Pancreas (tissue), 10 donors: ENCODE measurements around the gene ELL. TPM values are rescaled to one million over a fixed set of nuclear protein-coding genes. Genes with fewer than 3 reads are reported as not detected.

Experiments
- ATAC-seq, 4 donors: fragments of 200-7000 bp; cut with Tn5 transposase; one replicate each; pipeline versions ENCODE4 v1.8.0 to v1.9.1; 2020; ENCODE audit warnings: mild to moderate bottlenecking in 4 of 4, moderate library complexity in 4 of 4
- DNase-seq, 6 donors: peaks; one replicate each; pipeline ENCODE4 v3.0.0-alpha.2; 2020
- FAIRE-seq: peaks from 2 replicates; lab custom pipeline; 2012; peaks lifted over from hg19 to GRCh38; lab: Jason Lieb, UNC
- H3K27ac ChIP-seq, 4 donors: fragments of 200-600 bp; sonication (generic); 1 replicate in 3 of 4; 2 replicates in 1 of 4; pipeline versions ENCODE4 v1.5.0 to v1.8.0; 2020
- H3K27me3 ChIP-seq, 4 donors: fragments of 200-600 bp; one replicate each; pipeline ENCODE4 v1.8.0; 2021
- H3K36me3 ChIP-seq, 3 donors: fragments of 200-600 bp; sonication (generic) in 1 of 3; one replicate each; pipeline versions ENCODE4 v1.5.0 to v1.8.0; 2020 to 2021
- H3K4me1 ChIP-seq, 3 donors: fragments of 200-600 bp; one replicate each; pipeline ENCODE4 v1.8.0; 2021
- H3K4me3 ChIP-seq, 4 donors: fragments of 200-600 bp; sonication (generic) in 2 of 4; one replicate each; pipeline versions ENCODE4 v1.5.0 to v1.8.0; 2020 to 2021
- H3K9me3 ChIP-seq, 4 donors: fragments of 200-600 bp; one replicate each; pipeline ENCODE4 v1.8.0; 2021
- WGBS, 2 donors: extraction: QIAGEN DNeasy Blood & Tissue Kit; methylation state at CpG; one replicate each; pipeline ENCODE4 v1.1.7; 2013; 5-methylcytosine and 5-hydroxymethylcytosine counted together
- intact Hi-C, 3 donors: fragments of 100-400 bp; cut with DNase I; formaldehyde crosslinking; loops; one replicate each; pipeline versions ENCODE4 v1.11.1 to v1.14.2; 2022
- polyA plus RNA-seq, 2 donors: library from polyadenylated mRNA; stranded (reverse); fragments of 200-250 nt; gene quantifications; one replicate each; pipeline ENCODE4 v1.2.3, GENCODE V29; 2013
- total RNA-seq, 6 donors: library from RNA; stranded (reverse); fragmentation: NEBNext Ultra II Directional in 4 of 6; extraction: Animal tissue kit (Norgen Biotek cat#: 25700) in 4 of 6; gene quantifications; one replicate each; pipeline versions ENCODE4 v1.2.1 to v1.2.4, GENCODE V29; 2021 to 2023
- TF ChIP-seq, protein P1 (sequence below), 4 donors: fragments of 200-600 bp; sonication (generic) in 3 of 4; IDR thresholded peaks; one replicate each; pipeline versions ENCODE4 v1.5.0 to v1.8.0; 2021; ENCODE audit warnings: antibody characterized with exemption in 4 of 4
- donor health status: healthy with polysubstance abuse.
- donor health status: DM: no; HTN: no; CAD: no; lungs with moderate emphysema.
- donor health status: DM: no; HTN: no; CAD: no.
- donor health status: control.
- donor health status: control.
- donor health status: Bipolar disorder and iron deficiency.
- donor health status: DM: yes; HTN: yes; CAD: no.
- donor health status: DM: no; HTN: no; CAD: no.
- donor health status: DM: no; HTN: no; CAD: no.
- donor health status: DM: yes; HTN: yes; CAD: no.

The ELL gene
- total and polyA plus RNA-seq, 8 donors = 5.8 to 13.4 (median 9.8) TPM

DNA sequence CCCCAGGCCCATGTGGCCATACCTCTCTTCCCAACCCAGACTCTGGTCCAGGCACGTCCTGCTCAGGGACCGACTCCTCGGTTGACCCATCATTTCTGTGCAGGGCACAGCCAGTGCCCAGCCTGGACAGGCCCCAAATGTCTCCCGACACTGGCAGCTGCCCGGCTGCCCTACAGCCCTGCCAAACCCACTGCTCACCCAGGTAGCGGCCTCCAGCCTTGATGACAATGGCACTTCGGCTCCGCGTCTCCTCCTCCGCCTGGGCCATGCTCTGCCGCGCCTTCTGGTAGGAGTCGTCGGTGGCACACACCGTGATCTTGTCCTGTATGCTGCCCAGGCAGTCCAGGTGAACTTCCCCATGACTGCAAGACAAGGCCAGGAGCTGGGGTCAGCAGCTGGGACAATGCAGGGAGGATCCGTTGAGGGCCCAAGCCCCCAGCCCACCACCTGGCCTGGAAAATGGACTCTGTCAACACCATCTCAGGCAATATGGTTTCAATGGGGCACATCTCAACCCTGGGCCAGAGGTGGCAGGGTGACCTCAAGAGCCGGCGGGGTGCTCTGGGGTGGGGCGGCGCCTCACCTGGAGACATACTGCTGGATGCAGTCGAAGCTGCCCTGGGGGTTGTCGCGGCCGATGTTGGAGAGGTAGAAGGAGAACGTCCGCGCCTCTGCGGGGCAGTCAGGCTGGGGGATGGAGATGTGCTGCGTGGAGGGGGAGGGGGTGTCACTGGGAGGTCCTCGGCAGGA is 56.5 kb downstream of the ELL start:
- Histone ChIP-seq H3K27ac (peak overlapping the region; percentile 51 to 78 (median 76)), H3K27me3 (no peaks in the 10 kb centered on the region), H3K36me3 (peaks cover 0 to 13% (median 7%) of the 10 kb centered on the region in 3 donors), H3K4me3 (no peak overlapping the region), H3K9me3 (no peaks in the 10 kb centered on the region), H3K4me1 (peaks cover 15 to 19% (median 17%) of the 10 kb centered on the region in 3 donors)
- peak in 2 of 6 donors; percentile 42 to 77 for DNase-seq
- ATAC-seq = no peak
- no peak for FAIRE-seq
- intact Hi-C loops = loop anchor here in 1 of 3 donors (10.0 kb wide), 1 partner anchor 109 kb away; the partner anchor contains the start of gene UBA52
- WGBS, 2 donors = 86 to 87% methylated on average over 29 to 30 of the region's 30 CpGs
- TF ChIP-seq, protein P1, sequence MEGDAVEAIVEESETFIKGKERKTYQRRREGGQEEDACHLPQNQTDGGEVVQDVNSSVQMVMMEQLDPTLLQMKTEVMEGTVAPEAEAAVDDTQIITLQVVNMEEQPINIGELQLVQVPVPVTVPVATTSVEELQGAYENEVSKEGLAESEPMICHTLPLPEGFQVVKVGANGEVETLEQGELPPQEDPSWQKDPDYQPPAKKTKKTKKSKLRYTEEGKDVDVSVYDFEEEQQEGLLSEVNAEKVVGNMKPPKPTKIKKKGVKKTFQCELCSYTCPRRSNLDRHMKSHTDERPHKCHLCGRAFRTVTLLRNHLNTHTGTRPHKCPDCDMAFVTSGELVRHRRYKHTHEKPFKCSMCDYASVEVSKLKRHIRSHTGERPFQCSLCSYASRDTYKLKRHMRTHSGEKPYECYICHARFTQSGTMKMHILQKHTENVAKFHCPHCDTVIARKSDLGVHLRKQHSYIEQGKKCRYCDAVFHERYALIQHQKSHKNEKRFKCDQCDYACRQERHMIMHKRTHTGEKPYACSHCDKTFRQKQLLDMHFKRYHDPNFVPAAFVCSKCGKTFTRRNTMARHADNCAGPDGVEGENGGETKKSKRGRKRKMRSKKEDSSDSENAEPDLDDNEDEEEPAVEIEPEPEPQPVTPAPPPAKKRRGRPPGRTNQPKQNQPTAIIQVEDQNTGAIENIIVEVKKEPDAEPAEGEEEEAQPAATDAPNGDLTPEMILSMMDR (IDR thresholded peaks at IDR 0.05) = no peak

- H3K27me3 ChIP-seq = no peaks in the 10 kb centered on the region
- H3K9me3 ChIP-seq = no peaks in the 10 kb centered on the region
- TF ChIP-seq, protein P1 (IDR thresholded peaks at IDR 0.05) = no peak
- intact Hi-C loops = loop anchor here in 1 of 3 donors (10.0 kb wide), 1 partner anchor 110 kb away; the partner anchor contains the start of gene UBA52
- DNase-seq (peak in 5 of 6 donors; percentile 77 to 83 (median 82)), FAIRE-seq (peak; percentile 57), ATAC-seq (peak; percentile 61 to 81 (median 76))
- no peak overlapping the region for H3K4me3 ChIP-seq
- 5% methylated on average over 8 of the region's 8 CpGs for WGBS, 2 donors
- peak overlapping the region; percentile 51 to 78 (median 76) for H3K27ac ChIP-seq
- peaks cover 0 to 19% (median 7%) of the 10 kb centered on the region in 3 donors for H3K36me3 ChIP-seq
- peaks cover 13 to 24% (median 15%) of the 10 kb centered on the region in 3 donors for H3K4me1 ChIP-seq
Measured at GRCh38 chr19:18464646-18465045, 57.2 kb downstream of the ELL start.

DNA sequence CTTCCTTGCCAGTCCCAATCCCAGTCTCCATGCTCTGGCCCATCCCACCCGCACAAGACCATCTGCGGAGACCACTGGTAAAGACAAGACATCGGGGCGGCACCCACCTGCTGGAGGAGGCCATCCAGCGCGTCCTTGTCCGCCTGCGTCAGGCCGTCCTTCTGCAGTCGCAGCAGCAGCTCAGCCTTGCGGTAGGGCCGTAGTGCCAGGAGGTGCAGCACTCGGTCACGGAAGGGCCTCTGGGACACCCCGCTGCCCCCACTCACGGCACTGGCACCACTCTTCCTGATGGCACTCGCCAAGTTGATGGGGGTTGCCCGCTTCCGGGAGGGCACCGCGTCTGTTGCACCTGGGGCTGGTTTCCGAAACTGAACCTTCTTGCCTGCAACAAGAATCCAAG is 60.4 kb downstream of the ELL start:
- H3K36me3 ChIP-seq = peaks cover 0 to 19% (median 7%) of the 10 kb centered on the region in 3 donors
- no peaks in the 10 kb centered on the region for H3K27me3 ChIP-seq
- H3K27ac ChIP-seq = no peak overlapping the region
- TF ChIP-seq, protein P1 (IDR thresholded peaks at IDR 0.05) = no peak
- no peaks in the 10 kb centered on the region for H3K9me3 ChIP-seq
- intact Hi-C loops = loop anchor here in 1 of 3 donors (10.0 kb wide), 1 partner anchor 113 kb away; the partner anchor contains the start of gene UBA52
- peaks cover 13 to 15% (median 14%) of the 10 kb centered on the region in 3 donors for H3K4me1 ChIP-seq
- DNase-seq (peak in 2 of 6 donors; percentile 30 to 73), FAIRE-seq (no peak), ATAC-seq (no peak)
- WGBS, 2 donors = 92 to 95% methylated on average over 22 of the region's 22 CpGs
- H3K4me3 ChIP-seq = no peak overlapping the region

GRCh38 chr19:18460900-18461299 is 61.0 kb downstream of the ELL start:
- TF ChIP-seq, protein P1 (IDR thresholded peaks at IDR 0.05) = no peak
- WGBS, 2 donors = 78 to 81% methylated on average over 12 of the region's 12 CpGs
- peaks cover 0 to 19% (median 7%) of the 10 kb centered on the region in 3 donors for H3K36me3 ChIP-seq
- H3K27me3 ChIP-seq = no peaks in the 10 kb centered on the region
- FAIRE-seq (no peak), DNase-seq (peak in 1 of 6 donors; percentile 21), ATAC-seq (no peak)
- peak overlapping the region in 1 of 4 donors; percentile 69 for H3K27ac ChIP-seq
- H3K4me3 ChIP-seq = no peak overlapping the region
- peaks cover 13 to 15% (median 14%) of the 10 kb centered on the region in 3 donors for H3K4me1 ChIP-seq
- intact Hi-C loops = loop anchor here in 1 of 3 donors (10.0 kb wide), 1 partner anchor 114 kb away; the partner anchor contains the start of gene UBA52
- no peaks in the 10 kb centered on the region for H3K9me3 ChIP-seq
